ENCODE data around the gene TNFRSF12A. TPM values are rescaled to one million over a fixed set of nuclear protein-coding genes. Genes with fewer than 3 reads are reported as not detected.

TNFRSF12A gene
- total RNA-seq = 159 and 196 TPM in 2 replicates
- 80.7 and 110 TPM in 2 replicates for polyA plus RNA-seq
- 155 and 264 TPM in 2 replicates for polyA plus RNA-seq (2012)
- 49.2 and 66.2 TPM in 2 replicates for polyA minus RNA-seq (ENCODE audit: low replicate concordance)

GRCh38 chr16:3020247-3020603 lies at the start of gene TNFRSF12A:
Gene TNFRSF12A (plus strand): TSS chr16:3020368. CDS start chr16:3020398, 30 bp downstream.
- Histone ChIP-seq H3K79me2 (ENCODE audit: control insufficient read depth, insufficient read depth, low read length) (peaks cover 2% of the 10 kb centered on the region), H3K4me2 (ENCODE audit: extremely low read depth, insufficient read depth, low read length) (peak within 1 kb of the TSS; percentile 86), H3K9me3 (ENCODE audit: control insufficient read depth, insufficient read depth, low read depth, low read length) (no peaks in the 10 kb centered on the region), H4K20me1 (ENCODE audit: control insufficient read depth, extremely low read depth, insufficient read depth, low read length) (no peaks in the 10 kb centered on the region), H3K27me3 (ENCODE audit: control insufficient read depth, insufficient read depth, low read length) (no peaks in the 10 kb centered on the region), H2AFZ (ENCODE audit: low read length) (peak within 1 kb of the TSS; percentile 52), H3K27ac (ENCODE audit: insufficient read depth, low read length) (peak within 1 kb of the TSS; percentile 99), H3K36me3 (ENCODE audit: control insufficient read depth, insufficient read depth, low read length) (peaks cover 11% of the 10 kb centered on the region), H3K4me3 (replicated peaks in 1 of 4; ENCODE audit: control extremely low read depth in 1 of 4, insufficient read depth in 1 of 4, low read depth in 3 of 4, low read length in 4 of 4) (peak within 1 kb of the TSS; percentile 82 to 100 (median 96)), H3K9ac (ENCODE audit: insufficient read depth, low read length) (peak within 1 kb of the TSS; percentile 99), H3K4me1 (ENCODE audit: control insufficient read depth, extremely low read depth, insufficient read depth, low read length) (peaks cover 7% of the 10 kb centered on the region)
- peak; percentile 56 to 72 for DNase-seq (ENCODE audit: low read depth in 2 of 2)
- TF ChIP-seq EZH2 (IDR thresholded peaks at IDR 0.05; ENCODE audit: low read length, missing control alignments) = no peak
- TF ChIP-seq, protein P1, sequence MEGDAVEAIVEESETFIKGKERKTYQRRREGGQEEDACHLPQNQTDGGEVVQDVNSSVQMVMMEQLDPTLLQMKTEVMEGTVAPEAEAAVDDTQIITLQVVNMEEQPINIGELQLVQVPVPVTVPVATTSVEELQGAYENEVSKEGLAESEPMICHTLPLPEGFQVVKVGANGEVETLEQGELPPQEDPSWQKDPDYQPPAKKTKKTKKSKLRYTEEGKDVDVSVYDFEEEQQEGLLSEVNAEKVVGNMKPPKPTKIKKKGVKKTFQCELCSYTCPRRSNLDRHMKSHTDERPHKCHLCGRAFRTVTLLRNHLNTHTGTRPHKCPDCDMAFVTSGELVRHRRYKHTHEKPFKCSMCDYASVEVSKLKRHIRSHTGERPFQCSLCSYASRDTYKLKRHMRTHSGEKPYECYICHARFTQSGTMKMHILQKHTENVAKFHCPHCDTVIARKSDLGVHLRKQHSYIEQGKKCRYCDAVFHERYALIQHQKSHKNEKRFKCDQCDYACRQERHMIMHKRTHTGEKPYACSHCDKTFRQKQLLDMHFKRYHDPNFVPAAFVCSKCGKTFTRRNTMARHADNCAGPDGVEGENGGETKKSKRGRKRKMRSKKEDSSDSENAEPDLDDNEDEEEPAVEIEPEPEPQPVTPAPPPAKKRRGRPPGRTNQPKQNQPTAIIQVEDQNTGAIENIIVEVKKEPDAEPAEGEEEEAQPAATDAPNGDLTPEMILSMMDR (conservative IDR thresholded peaks at IDR 0.05 in 1 of 2, IDR thresholded peaks at IDR 0.05 in 1 of 2; ENCODE audit: low read depth in 1 of 2, low read length in 2 of 2) = no peak

- no peak overlapping the region for H3K27ac ChIP-seq (ENCODE audit: insufficient read depth, low read length)
- DNase-seq (ENCODE audit: low read depth in 2 of 2) = no peak
- no peaks in the 10 kb centered on the region for H3K9me3 ChIP-seq (ENCODE audit: control insufficient read depth, insufficient read depth, low read depth, low read length)
- H4K20me1 ChIP-seq (ENCODE audit: control insufficient read depth, extremely low read depth, insufficient read depth, low read length) = no peaks in the 10 kb centered on the region
- no peaks in the 10 kb centered on the region for H3K79me2 ChIP-seq (ENCODE audit: control insufficient read depth, insufficient read depth, low read length)
- H3K4me3 ChIP-seq (replicated peaks in 1 of 4; ENCODE audit: control extremely low read depth in 1 of 4, insufficient read depth in 1 of 4, low read depth in 3 of 4, low read length in 4 of 4) = peak overlapping the region in 3 of 4 experiments; percentile 65 to 77 (median 71)
- H3K9ac ChIP-seq (ENCODE audit: insufficient read depth, low read length) = no peak overlapping the region
- TF ChIP-seq, protein P1 (conservative IDR thresholded peaks at IDR 0.05 in 1 of 2, IDR thresholded peaks at IDR 0.05 in 1 of 2; ENCODE audit: low read depth in 1 of 2, low read length in 2 of 2) = no peak
- no peak for TF ChIP-seq EZH2 (IDR thresholded peaks at IDR 0.05; ENCODE audit: low read length, missing control alignments)
- H3K4me2 ChIP-seq (ENCODE audit: extremely low read depth, insufficient read depth, low read length) = peak overlapping the region; percentile 93
- H3K4me1 ChIP-seq (ENCODE audit: control insufficient read depth, extremely low read depth, insufficient read depth, low read length) = no peaks in the 10 kb centered on the region
- no peak overlapping the region for H2AFZ ChIP-seq (ENCODE audit: low read length)
- H3K27me3 ChIP-seq (ENCODE audit: control insufficient read depth, insufficient read depth, low read length) = peaks cover 23% of the 10 kb centered on the region
- H3K36me3 ChIP-seq (ENCODE audit: control insufficient read depth, insufficient read depth, low read length) = no peaks in the 10 kb centered on the region
Observed at GRCh38 chr16:2970563-2970962, 49.6 kb upstream of the TNFRSF12A start.

DNA sequence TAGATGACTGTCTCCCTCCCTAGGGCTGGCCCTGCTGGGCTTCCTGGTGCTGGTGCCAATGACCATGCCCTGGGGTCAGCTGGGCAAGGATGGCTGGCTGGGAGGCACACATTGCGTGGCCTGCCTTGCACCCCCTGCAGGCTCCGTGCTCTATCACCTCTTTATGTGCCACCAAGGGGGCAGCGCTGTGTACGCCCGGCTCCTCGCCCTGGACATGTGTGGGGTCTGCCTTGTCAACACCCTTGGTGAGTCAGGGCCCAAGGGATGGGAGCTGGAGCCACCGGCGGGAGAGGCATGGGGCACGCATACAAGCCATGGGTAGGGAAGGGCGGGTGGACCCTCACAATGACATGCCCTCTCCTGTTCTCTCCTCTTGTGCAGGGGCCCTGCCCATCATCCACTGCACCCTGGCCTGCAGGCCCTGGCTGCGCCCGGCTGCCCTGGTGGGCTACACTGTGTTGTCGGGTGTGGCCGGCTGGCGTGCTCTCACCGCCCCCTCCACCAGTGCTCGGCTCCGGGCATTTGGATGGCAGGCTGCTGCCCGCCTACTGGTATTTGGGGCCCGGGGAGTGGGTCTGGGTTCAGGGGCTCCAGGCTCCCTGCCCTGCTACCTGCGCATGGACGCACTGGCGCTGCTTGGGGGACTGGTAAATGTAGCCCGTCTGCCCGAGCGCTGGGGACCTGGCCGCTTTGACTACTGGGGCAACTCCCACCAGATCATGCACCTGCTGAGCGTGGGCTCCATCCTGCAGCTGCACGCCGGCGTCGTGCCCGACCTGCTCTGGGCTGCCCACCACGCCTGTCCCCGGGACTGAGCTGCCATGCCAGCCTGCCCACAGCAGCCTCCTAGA lies 48.8 kb upstream of the TNFRSF12A start:
- Histone ChIP-seq H3K4me3 (replicated peaks in 1 of 4; ENCODE audit: control extremely low read depth in 1 of 4, insufficient read depth in 1 of 4, low read depth in 3 of 4, low read length in 4 of 4) (no peak overlapping the region), H3K9ac (ENCODE audit: insufficient read depth, low read length) (no peak overlapping the region), H3K4me2 (ENCODE audit: extremely low read depth, insufficient read depth, low read length) (no peak overlapping the region), H2AFZ (ENCODE audit: low read length) (no peak overlapping the region), H3K36me3 (ENCODE audit: control insufficient read depth, insufficient read depth, low read length) (no peaks in the 10 kb centered on the region), H3K27ac (ENCODE audit: insufficient read depth, low read length) (no peak overlapping the region), H3K4me1 (ENCODE audit: control insufficient read depth, extremely low read depth, insufficient read depth, low read length) (no peaks in the 10 kb centered on the region), H3K27me3 (ENCODE audit: control insufficient read depth, insufficient read depth, low read length) (peaks cover 16% of the 10 kb centered on the region), H3K79me2 (ENCODE audit: control insufficient read depth, insufficient read depth, low read length) (no peaks in the 10 kb centered on the region), H3K9me3 (ENCODE audit: control insufficient read depth, insufficient read depth, low read depth, low read length) (no peaks in the 10 kb centered on the region), H4K20me1 (ENCODE audit: control insufficient read depth, extremely low read depth, insufficient read depth, low read length) (no peaks in the 10 kb centered on the region)
- TF ChIP-seq EZH2 (IDR thresholded peaks at IDR 0.05; ENCODE audit: low read length, missing control alignments) = no peak
- TF ChIP-seq, protein P1 (conservative IDR thresholded peaks at IDR 0.05 in 1 of 2, IDR thresholded peaks at IDR 0.05 in 1 of 2; ENCODE audit: low read depth in 1 of 2, low read length in 2 of 2) = no peak
- DNase-seq (ENCODE audit: low read depth in 2 of 2) = no peak
